ENCODE data around the gene UBE2QL1. TPM values are rescaled to one million over a fixed set of nuclear protein-coding genes. Genes with fewer than 3 reads are reported as not detected.

UBE2QL1 gene
- total RNA-seq, 4 donors from 2014 or later: 0.37 to 0.96 (median 0.64) TPM; not detected in 1

DNA sequence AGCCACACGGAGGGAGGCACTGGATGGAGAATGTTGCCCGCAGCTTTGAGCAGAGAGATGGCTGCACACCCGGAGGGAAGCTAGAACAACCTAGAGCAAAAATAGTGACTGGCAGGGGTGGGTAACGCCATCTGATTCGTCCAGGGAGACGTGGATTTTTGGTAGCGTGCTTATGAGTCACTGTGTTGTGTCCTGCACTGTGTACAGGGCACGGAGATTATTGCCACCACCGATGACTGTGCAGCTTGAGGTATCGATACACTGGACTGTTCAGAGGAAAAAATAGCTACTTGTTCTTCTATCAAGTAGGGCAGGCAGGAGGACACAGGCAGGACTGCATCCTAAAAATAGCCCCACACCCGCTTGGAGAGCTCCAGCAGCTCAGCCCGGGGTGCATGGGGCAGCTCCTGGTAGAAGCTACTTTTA, 6.0 kb downstream of the UBE2QL1 start:
- H3K4me3 ChIP-seq: no peak overlapping the region
- in situ Hi-C loops (cut with MboI; ENCODE audit: low pct_ligation_motif_present in 1 of 4, low pct_unique_long_range_greater_than_20kb in 1 of 4, low sequenced_read_pairs in 3 of 4): no loop called here

DNA sequence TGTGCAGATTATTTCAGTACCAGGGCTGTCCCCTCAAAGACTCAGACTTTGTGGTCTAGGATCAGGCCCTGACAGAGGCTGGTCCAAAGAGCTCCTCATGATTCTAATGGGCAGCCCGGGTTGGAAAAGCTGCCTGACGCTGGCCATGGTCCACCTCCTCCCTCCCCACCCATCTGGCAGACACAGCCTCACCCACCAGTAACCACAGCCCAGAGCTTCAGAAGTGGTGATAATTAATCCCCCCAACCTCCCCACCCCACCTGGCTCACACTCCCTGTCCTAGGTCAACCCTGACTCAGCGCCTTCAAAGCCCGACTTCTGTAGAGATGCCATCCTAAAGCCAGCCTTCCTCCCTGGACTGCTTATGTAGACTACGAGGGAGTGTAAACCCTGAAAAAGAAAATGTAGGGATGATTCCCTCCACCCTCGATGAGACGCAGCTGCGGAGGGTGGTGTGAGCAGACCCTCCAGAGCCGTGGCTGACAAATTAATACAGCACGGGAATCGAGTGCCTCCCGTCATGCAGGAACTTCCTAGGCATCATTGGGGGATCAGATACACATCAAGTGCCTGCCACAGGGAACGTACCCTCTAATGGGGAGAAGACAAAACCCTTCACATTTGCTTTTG, 7.0 kb downstream of the UBE2QL1 start:
- 82 to 93% methylated on average over 3 to 13 of the region's 13 CpGs for WGBS, 2 donors (ENCODE audit: low coverage in 1 of 2)
- no peak for DNase-seq
- intact Hi-C loops (cut with DNase I; ENCODE audit: low total_unique reads) (loop anchor here (10.0 kb wide), 1 partner anchor 119 kb away; no protein-coding TSS in a partner anchor), in situ Hi-C loops (cut with MboI; ENCODE audit: low pct_ligation_motif_present in 1 of 4, low pct_unique_long_range_greater_than_20kb in 1 of 4, low sequenced_read_pairs in 3 of 4) (no loop called here)
- Histone ChIP-seq H3K36me3 (no peaks in the 10 kb centered on the region), H3K27me3 (peaks cover 25% of the 10 kb centered on the region), H3K9me3 (no peaks in the 10 kb centered on the region), H3K27ac (no peak overlapping the region), H3K4me3 (no peak overlapping the region), H3K4me1 (no peaks in the 10 kb centered on the region)
- TF ChIP-seq, protein P1, sequence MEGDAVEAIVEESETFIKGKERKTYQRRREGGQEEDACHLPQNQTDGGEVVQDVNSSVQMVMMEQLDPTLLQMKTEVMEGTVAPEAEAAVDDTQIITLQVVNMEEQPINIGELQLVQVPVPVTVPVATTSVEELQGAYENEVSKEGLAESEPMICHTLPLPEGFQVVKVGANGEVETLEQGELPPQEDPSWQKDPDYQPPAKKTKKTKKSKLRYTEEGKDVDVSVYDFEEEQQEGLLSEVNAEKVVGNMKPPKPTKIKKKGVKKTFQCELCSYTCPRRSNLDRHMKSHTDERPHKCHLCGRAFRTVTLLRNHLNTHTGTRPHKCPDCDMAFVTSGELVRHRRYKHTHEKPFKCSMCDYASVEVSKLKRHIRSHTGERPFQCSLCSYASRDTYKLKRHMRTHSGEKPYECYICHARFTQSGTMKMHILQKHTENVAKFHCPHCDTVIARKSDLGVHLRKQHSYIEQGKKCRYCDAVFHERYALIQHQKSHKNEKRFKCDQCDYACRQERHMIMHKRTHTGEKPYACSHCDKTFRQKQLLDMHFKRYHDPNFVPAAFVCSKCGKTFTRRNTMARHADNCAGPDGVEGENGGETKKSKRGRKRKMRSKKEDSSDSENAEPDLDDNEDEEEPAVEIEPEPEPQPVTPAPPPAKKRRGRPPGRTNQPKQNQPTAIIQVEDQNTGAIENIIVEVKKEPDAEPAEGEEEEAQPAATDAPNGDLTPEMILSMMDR (IDR thresholded peaks at IDR 0.05): no peak
- no peak for TF ChIP-seq POLR2A (IDR thresholded peaks at IDR 0.05)
- no peak for TF ChIP-seq POLR2AphosphoS5 (IDR thresholded peaks at IDR 0.05)
- TF ChIP-seq EP300 (IDR thresholded peaks at IDR 0.05; ENCODE audit: low read depth): no peak

More for the DNA sequence above, 6.0 kb downstream of the UBE2QL1 start:
- H3K36me3 ChIP-seq: no peaks in the 10 kb centered on the region
- H3K9me3 ChIP-seq: no peaks in the 10 kb centered on the region
- intact Hi-C loops (cut with DNase I; ENCODE audit: low total_unique reads): loop anchor here (10.0 kb wide), 1 partner anchor 120 kb away; no protein-coding TSS in a partner anchor
- no peaks in the 10 kb centered on the region for H3K4me1 ChIP-seq
- no peak for DNase-seq
- 60 to 79% methylated on average over 1 to 12 of the region's 12 CpGs for WGBS, 2 donors (ENCODE audit: low coverage in 1 of 2)
- TF ChIP-seq EP300 (IDR thresholded peaks at IDR 0.05; ENCODE audit: low read depth) (no peak), POLR2AphosphoS5 (IDR thresholded peaks at IDR 0.05) (no peak), POLR2A (IDR thresholded peaks at IDR 0.05) (no peak)
- TF ChIP-seq, protein P1 (IDR thresholded peaks at IDR 0.05): no peak
- peak overlapping the region in 2 of 4 donors; percentile 14 to 35 for H3K27ac ChIP-seq
- peaks cover 36% of the 10 kb centered on the region for H3K27me3 ChIP-seq

DNA sequence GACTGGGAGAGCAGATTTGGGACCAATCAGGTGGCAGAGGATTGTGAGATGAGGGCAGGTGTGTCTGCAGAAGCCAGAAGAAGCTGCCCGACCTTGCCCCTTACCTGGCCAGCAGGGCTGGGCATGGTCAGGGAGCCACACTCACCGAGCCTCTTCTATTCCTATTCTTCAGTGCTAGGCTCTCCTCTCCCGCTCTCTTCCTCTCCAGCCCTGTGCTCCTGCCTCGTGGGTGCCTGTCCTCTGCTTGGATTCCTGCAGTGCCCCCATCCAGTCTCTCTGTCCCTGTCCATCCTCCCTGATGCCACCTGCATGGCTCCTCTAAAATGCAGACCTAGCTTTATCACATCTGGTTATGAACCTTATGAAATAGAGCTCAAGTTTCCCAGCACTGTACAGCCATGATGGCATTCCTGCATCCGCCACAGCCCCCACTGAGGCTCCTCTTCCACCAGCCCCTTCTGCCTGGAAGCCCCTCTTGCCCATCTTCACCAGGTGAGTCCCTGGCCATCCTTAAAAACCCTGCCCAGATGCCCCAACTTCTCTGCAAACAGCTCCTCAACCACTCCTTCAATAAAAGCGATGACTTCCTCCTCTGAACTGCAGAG, 8.2 kb downstream of the UBE2QL1 start:
- intact Hi-C loops (cut with DNase I; ENCODE audit: low total_unique reads): loop anchor here (10.0 kb wide), 1 partner anchor 118 kb away; no protein-coding TSS in a partner anchor
- 62 to 68% methylated on average over 3 to 6 of the region's 6 CpGs for WGBS, 2 donors (ENCODE audit: low coverage in 1 of 2)
- Histone ChIP-seq H3K36me3 (no peaks in the 10 kb centered on the region), H3K27ac (no peak overlapping the region), H3K4me3 (no peak overlapping the region), H3K4me1 (no peaks in the 10 kb centered on the region), H3K9me3 (no peaks in the 10 kb centered on the region), H3K27me3 (peaks cover 13% of the 10 kb centered on the region)
- in situ Hi-C loops (cut with MboI; ENCODE audit: low pct_ligation_motif_present in 1 of 4, low pct_unique_long_range_greater_than_20kb in 1 of 4, low sequenced_read_pairs in 3 of 4): no loop called here
- no peak for DNase-seq
- TF ChIP-seq POLR2AphosphoS5 (IDR thresholded peaks at IDR 0.05): no peak
- TF ChIP-seq, protein P1 (IDR thresholded peaks at IDR 0.05): no peak
- no peak for TF ChIP-seq POLR2A (IDR thresholded peaks at IDR 0.05)
- TF ChIP-seq EP300 (IDR thresholded peaks at IDR 0.05; ENCODE audit: low read depth): no peak

DNA sequence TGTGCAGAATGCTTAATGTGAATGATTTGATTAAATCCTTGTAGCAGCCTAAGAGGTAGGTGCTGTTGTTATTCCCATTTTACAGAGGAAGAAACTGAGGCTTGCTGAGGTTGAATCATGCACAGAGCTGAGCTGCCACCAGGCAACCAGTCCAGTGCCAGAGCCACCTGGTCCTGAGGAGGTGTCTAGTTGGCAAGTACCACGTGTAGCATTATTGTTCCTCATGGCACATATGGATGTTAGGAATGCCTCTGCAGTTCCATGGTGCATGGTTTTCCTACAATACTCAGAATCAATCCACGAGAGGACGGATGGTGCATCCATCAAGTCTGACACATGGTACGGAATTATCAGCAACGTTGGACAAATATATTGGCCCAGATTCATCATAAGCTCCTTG, 8.9 kb downstream of the UBE2QL1 start:
- WGBS, 2 donors (ENCODE audit: low coverage in 1 of 2): 57 to 70% methylated on average over 5 of the region's 5 CpGs
- Histone ChIP-seq H3K27ac (no peak overlapping the region), H3K4me1 (no peaks in the 10 kb centered on the region), H3K27me3 (peaks cover 6% of the 10 kb centered on the region), H3K36me3 (no peaks in the 10 kb centered on the region), H3K9me3 (no peaks in the 10 kb centered on the region), H3K4me3 (no peak overlapping the region)
- DNase-seq: no peak
- TF ChIP-seq POLR2A (IDR thresholded peaks at IDR 0.05): no peak
- intact Hi-C loops (cut with DNase I; ENCODE audit: low total_unique reads): loop anchor here (10.0 kb wide), 1 partner anchor 117 kb away; no protein-coding TSS in a partner anchor
- in situ Hi-C loops (cut with MboI; ENCODE audit: low pct_ligation_motif_present in 1 of 4, low pct_unique_long_range_greater_than_20kb in 1 of 4, low sequenced_read_pairs in 3 of 4): no loop called here

Measured in transverse colon (tissue), 4 donors.